Measurements from ENCODE around the gene SGO2.
A peak's percentile ranks its signal among the peaks of the same experiment; 100 is the strongest.
"Not testable (repeated sequence)": the region's sequence is repeated elsewhere in the genome, so short reads cannot be mapped to it uniquely, and the experiment has no call there.

Gene SGO2

DNA sequence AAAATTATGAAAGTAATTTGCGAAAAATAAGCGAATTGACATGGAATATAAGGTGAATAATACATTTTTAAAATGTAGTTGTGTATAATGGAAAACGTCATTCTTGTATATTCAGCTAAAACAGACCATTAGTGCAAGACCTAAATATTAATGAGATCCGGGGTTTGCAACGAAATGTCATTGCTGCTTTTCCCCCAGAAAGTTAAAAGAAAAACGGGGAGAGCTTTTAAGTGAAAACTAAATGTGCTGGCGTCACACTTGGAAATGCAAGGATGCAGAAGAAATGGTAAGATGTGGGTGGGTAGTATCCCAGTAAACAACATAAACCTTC is 491 bp upstream of the SGO2 start:
- DNase-seq = no peak

DNA sequence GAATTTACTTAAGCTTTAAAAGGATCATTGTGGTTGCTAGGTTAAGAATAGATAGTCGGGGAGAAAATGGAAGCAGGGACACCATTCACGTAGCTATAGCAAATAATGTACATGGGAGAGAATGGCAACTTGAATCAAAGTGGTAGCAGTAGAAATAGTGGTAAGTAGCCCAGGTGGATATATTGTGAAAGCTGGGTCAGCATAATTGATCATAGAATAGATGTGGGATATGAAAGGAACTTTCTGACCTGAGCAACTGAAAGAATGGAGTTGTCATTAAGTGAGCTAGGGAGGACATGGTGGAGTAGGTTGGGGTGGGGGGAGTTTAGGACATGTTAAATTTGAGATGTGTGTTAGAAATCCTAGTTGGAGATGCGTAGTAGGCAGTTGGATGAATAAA is 2.2 kb downstream of the SGO2 start:
- no peak for DNase-seq

DNA sequence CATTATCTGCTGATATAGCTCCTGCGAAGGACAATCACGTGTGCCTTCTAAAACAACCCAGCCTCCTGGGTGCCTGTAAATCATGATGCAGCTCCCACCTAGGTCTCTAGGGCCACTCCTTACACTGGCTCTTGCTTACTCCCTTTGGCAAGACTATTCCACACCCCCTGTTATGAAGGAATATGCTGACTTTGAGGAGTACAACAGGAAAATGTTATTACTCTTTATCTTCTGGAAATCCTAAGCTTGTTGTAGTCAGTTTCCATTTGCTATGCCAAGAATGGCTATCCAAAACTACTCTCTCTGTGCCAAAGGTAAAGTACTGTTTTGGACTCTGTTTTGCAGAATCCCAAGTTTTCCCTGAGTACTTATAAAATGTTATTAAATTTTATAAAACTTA is 7.7 kb downstream of the SGO2 start:
- no peak for DNase-seq

DNA sequence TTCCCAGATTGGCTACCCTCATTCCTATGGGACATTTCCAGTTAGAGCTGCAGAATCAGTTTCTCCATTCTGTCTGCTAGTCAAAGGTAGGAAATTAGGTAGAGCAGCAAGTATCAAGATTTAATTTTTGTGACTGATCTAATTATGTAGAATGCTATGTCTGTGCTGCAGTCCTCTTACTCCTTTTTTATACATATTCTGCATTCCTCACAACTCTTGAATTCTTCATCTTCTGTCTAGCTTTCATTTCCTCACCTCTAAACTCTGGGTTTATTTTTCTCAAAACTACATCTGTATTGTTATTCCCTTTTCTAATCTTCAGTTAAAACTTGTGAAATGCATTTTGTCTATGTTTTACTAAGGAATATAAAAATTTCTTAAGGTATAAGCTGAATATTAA is 8.6 kb downstream of the SGO2 start:
- DNase-seq = no peak

DNA sequence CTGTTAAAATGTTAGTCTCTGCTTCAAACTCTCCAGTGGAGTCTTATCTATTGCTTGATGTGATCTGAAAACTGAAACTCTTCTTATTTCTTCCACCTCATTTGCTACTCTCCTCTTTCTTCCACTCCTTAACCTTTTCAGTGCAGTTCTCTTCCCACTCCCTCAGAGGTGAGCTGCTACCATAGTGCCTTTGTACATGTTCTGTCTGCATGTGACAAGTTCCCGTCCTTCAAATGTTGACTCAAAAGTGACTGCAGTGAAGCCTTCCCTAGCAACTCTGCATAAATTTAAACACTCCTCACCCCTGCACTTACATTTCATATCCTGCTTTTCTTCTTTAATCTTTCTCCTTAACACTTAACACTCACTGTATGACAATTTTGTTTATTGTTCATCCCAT is 12.1 kb downstream of the SGO2 start:
- DNase-seq = no peak

DNA sequence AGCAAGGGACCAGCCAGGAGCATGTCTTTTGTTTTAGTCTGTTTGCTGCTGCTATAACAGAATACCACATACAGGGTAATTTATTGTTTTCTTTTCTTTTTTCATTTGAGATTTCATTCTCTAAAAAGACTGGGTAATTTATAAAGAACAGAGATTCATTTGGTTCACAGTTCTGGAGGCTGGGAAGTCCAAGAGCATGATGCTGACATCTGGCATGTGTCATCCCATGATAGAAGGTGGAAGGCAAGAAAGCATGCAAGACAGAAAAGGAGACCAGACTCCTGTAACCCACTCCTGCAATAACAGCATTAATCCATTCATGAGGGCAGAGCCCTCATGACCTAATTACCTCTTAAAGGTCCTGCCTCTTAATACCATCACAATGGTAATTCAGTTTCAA is 14.8 kb downstream of the SGO2 start:
- no peak for DNase-seq

DNA sequence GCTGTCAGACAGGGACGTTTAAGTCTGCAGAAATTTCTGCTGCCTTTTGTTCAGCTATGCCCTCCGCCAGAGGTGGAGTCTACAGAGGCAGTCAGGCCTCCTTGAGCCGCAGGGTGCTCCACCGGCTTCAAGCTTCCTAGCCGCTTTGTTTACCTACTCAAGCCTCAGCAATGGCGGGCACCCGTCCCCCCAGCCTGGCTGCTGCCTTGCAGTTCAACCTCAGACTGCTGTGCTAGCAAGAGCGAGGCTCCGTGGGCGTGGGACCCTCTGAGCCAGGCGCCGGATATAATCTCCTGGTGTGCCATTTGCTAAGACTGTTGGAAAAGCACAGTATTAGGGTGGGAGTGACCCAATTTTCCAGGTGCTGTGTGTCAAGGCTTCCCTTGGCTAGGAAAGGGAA is 40.6 kb downstream of the SGO2 start:
- DNase-seq = not testable (repeated sequence)

DNA sequence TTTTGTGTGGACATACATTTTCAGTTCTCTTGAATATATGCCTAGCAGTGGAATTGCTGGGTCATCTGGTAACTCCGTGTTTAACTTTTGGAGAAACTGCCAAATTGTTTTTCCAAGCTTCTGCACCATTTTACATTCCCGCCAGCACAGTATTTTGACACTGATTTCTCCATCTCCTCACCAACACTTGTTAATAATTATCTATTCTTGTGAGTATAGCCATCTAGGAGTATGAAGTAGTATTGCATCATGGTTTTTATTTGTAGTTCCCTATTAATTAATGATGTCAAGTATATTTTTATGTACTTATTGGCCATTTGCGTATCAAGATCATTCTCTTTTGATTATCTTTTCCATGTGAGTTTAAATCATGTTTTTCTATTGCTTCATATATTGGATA is 41.9 kb downstream of the SGO2 start:
- DNase-seq = no peak

DNA sequence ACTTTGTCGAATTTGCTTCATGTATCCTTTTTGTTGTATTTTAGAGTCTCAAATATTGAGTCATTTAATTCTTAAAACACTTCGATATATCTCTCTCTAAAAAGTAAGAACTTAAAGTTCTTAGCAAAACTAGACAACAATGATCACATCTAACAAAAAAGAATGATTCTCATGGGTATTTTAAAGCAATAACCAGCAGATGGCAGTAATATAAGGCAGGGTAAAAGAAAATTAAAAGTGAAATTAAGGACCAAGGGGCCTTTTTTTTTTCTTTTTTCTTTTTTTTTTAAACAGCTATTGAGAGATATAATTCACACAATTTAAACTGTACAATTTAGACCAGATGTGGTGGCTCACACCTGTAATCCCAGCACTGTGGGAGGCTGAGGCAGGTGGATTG is 50.0 kb downstream of the SGO2 start:
- DNase-seq = peak in 1 of 2 donors; percentile 47

DNA sequence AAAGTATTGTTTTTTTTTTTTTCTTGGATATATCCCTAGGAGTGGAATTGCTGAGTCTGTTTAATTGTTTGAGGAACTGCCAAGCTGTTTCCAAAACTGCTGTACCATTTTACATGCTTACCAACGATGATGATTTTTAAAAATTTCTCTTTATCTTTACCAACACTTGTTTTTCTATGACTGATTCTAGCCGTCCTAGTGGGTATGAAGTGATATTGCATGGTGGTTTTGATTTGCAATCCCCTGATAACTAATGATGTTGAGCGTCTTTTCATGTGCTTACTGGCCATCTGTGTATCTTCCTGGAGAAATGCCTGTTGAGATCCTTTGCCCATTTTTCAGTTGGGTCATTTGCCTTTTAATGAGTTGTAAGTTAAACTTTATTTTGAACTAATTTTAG is 51.0 kb downstream of the SGO2 start:
- no peak for DNase-seq

DNA sequence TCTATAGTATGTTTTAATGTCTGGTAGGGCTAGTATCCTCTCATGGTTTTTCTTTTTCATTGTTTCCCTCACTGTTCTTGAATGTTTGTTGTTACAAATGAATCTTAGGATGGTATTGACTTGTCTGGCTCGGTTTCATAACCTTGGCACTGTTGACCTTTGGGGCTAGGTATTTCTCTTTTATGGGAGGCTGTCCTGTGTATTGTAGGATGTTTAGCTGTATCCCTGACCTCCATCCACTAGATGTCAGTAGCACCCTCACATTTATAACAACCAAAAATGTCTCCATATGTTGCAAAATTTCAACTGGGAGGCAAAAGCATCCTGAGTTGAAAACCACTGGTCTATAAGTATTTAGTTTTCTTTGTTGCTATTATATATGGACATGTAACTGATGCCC is 52.8 kb downstream of the SGO2 start:
- DNase-seq = no peak

DNA sequence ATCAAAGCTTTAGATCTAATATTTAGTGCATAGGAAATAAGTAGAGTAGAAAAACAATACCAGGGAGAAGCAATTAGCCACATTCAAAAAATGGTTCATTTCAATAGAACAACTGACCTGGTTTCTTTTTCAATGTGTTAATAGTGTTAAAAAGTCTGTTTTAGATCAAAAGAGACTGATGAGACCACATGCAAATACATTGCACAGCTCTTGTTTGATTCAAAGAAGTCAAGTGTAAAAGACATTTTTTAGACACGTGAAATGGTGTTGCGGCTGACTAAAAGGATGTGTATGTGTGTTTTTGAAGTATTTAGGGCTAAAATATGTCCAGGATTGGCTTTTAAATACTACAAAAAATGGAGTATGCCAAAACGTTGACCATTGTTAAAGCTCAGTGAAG is 58.6 kb downstream of the SGO2 start:
- no peak for DNase-seq

DNA sequence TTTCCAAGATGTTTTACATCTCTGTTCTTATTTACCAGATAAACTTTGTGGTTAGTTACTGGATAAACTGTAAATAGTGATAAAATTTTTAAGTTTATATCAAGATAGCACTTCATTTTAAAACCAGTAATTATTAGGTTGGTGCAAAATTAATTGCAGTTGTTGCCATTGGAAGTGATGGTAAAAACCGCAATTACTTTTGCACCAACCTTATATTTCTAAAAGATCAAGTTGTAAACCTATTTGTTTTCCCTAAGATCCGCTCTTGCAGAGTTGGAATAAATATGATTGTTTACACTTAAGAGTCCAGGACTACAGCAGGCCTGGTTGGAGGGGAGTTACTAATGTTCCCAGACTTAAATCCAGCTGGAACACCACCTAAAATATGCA is 59.3 kb downstream of the SGO2 start:
- DNase-seq = no peak

DNA sequence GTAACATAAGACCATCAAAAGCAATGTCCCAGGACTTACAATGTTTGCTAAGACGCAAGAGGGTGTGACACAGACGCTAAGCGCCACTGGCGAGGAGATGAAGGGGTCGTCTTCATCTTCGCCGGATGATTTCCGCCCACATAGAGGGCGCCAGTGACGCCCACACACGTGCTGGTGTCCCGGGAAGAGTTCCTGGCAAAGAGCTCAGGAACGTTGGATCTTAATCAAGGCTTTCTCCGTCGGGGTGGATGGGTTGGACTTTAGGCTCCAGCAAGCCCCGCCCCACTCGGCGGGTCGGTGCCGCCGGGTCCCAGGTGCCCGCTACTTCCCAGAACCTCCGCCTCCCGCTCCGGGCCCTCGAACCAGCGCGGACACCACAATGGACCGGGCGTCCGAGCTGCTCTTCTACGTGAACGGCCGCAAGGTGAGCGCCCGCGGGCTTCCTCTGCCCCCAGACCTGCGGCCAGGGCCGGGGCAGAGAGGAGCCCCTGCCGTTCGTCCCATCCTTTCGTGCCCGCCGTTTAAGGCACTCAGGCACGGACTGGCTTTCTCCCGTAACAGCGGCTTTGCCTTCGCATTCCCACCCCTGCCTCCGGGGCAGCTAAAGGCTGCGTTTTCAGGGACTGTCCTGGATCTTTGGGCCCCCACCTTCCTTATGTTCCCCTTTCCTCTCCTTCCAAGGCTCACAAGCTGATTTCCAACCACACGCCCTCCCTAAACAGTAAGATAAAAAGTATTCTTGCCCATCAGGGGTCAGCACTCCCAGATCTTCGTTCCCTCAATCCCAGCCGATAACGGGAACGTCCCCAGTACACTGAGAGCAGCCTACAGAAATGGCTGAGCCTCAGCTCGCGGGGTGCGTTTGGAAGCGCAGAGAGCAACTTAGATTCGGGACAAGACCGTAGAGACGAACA is 60.0 kb downstream of the SGO2 start, which contains the start of gene AOX1:
Gene AOX1, plus strand, starts transcription at position 285 of the 914 bp plus-strand sequence. Its CDS starts 95 bp downstream, at position 380.
- DNase-seq = peak in 1 of 2 donors; percentile 35

DNA sequence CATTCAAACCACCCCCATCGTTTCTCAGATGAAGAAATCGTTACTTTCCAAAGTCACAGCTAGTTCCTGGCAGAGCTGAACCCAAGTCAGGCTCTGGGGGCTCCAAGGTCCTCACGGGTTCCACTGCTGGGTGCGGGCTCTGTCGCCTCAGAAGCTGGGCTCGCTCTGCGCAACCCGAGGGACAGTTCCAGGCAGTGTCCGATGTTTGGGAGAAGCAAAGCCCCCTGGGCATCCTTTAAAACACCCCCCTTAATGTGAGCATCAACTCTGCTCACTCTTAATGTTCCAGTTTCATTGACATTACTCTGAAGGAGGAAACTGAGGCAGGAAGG is 60.6 kb downstream of the SGO2 start:
- DNase-seq = no peak

DNA sequence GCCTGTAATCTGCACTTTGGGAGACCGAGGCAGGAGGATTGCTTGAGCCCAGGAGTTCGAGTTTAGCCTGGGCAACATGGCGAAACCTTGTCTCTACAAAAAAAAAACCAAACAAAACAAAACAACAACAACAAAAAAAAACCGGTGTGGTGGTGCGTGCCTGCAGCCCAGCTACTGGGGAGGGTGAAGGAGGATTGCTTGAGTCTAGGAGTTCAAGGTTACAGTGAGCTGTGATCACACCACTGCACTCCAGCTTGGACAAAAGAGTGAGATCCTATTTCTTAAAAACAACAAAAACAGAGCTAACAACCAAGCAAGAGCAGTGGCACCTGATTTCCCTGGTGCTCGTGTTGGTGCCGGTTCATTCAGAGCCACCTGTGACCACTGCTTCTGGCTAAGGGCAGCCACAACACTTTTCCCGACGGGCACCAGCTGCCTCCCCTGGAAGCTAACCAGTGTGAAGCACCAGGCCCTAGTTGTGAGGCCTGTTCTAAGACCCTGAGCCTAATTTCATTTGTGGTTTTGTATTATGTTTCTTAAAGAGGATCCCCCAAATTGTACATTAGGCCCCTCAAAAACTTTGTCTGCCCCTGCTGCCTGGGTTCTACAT is 61.1 kb downstream of the SGO2 start:
- DNase-seq = no peak

DNA sequence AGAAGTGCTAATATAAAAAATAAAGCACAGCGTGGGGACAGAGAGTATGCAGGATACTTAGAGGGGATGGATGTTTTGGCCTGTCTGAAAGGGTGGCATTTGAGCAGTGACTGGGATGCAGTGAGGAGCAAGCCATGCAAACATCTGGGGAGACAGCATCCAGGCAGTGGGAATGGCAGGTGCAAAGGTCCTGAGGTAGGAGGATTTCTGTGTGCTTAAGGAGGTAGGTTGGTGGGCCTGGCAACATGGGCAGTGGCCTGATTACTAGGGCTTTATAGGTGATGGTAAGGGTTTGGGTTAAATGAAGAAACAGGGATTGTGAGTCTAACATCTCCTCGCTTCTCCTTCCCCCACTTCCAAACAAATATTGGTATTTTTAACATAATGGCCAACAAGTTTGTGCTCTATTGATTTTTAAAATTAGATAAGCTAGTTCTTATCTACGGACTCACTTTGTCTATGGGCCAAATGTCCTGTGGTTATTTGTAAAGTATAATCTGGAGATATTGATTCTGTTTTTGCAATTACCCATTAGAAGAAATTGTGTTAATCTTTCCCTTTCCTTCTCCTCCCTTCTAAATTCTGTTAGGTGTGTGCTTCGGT is 62.2 kb downstream of the SGO2 start:
- DNase-seq = no peak

DNA sequence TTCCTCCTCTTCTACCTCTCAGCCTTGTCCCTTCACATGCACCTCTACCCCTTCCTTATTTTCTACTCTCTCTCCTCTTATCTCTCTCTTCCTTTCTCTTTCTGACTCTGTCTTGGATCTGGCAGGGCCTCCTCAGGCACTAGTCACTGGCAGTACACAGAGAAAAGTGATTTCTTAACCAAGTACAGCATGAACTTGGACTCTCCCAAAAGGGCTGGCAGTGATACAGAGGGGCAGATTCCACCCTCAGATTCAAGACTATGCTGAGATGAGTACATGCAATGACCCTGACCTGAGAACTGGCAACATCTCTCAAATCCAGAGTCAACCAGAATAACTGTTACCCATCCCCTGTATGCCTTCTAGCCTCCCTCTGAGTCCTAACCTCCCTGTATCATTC is 64.1 kb downstream of the SGO2 start:
- DNase-seq = no peak

DNA sequence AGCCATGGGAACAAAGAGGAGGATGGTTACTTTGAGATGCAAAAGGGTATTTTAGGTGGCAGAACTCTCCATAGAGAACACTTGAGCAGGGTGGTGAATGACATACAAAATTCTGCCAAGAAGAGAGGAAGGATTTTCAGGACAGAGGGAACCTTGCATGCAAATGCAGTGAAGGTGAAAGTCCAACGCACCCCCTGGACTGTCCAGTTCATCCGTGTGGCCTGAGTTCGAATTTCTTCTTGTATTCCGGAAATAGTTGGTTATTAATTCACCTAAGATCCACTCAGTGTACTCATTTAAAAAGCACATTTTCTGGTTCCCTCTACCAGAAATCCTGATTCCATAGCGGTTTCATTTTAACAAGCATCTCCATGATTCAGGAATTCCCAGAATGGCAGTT is 65.3 kb downstream of the SGO2 start:
- no peak for DNase-seq

DNA sequence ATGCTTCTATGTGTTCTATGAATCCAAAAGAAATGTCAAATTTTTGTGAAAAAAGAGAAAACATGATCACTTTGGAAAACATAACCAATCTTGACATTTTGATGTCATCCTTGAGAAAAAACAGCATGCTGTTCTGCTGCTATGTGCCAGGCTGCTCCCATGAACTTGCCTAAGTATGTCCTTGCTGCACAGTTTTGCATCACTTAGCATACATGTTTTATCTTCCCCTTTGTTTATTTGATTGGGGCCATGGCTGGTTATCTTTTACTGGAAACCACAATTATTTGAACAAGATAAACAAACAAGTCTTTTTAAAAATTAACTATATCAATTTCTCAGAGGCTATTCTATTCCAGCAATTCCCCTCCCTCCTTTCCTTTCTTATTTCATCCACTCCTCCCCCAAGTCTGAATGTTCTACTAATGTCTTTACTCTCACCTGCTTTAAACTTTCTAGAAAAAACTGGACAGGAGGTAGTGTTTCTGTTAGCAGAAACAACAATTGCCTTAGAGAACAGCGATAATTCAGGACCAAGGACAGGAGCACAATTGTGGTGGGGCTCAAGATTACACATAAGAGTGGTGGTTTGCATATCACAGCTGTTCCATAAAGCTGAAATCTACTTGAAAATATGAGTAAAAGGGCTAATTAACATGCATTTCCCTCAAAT is 66.5 kb downstream of the SGO2 start:
- no peak for DNase-seq

DNA sequence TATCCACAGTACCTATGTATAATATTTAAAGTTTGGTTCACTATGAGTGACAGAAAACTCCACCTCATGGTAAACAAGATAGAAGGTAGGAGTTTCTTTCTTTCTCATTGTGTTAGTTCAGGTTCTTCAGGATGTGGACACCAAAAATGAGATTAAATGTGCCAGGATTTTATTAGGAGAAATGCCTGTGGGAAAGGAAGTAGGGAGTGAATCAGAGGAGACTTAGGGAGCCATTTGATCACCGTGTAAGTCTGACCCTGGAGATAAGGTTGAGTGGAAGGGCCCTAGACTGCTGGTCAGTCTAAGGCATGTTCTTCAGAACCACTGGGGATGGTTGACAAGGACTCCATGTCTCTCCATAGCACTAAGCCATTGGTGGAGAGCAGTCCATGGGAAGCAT is 67.9 kb downstream of the SGO2 start:
- DNase-seq = no peak

DNA sequence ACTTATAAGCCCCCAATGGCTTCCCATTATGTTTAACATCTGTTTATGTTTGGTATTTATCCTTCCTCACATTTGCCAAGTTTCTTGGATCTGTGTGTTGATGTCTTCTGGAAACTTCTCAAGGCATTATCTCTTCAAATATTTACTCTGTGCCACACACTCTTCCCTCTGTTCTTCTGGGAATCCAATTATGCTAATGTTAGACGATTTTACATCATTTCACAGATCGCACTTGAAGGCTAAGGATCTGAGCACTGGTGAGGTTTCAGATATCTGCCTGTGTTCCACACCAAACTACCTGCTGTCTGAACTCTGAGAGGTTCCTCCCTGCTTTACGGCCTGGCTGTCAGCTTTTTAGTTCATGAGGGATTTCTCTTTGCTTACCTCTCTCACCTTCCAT is 69.9 kb downstream of the SGO2 start:
- no peak for DNase-seq

DNA sequence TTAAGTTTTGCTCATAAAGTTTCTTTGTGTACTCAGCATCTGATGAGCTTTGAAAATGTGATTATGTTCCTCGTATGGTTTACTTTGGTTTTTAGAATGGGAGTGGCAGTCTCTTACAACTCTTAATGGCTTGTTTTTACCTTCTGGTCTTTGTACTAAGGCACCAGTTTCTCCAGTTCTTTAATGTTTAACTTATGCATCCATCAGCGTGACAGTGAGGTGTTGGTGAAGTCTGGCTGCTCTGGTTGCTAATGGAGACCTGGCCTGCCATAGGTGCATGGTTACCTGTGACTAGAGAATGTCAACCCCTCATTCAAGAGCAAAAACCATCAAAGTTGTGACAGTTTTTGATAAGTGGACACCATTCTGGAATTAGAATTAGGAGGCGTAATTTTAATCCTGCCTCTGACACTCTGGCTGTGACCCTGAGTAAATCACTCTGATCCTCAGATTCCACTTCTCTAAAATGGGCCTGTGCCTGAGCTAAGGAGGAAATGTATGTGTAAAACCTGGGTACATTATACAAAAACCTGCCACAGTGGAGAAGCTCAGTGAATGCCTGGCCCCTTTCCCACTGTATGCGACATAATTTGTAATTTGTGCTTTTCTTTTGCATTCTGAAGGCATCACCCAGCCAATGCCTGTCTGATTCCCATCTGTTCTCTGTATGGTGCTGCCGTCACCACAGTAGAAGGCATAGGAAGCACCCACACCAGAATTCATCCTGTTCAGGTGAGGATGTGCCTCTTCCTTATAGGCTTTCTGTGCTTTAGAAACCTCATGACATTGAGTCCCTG is 71.0 kb downstream of the SGO2 start:
- DNase-seq = no peak
